CD14-positive monocyte (primary cell): Measurements from ENCODE around the gene OR52E1. TPM values are rescaled to one million over a fixed set of nuclear protein-coding genes. Genes with fewer than 3 reads are reported as not detected.

Source experiments
- DNase-seq, 3 donors: peaks; one replicate each; pipeline ENCODE4 v3.0.0-alpha.2; 2011 to 2022
- H2AFZ ChIP-seq: 2 replicates; pipeline ENCODE4 v1.6.0; 2012; ENCODE audit warnings: mild to moderate bottlenecking, low read depth, low read length, inconsistent platforms; ENCODE audit not compliant: insufficient read depth, poor library complexity, severe bottlenecking
- H3K27ac ChIP-seq, 2 donors: 1 replicate in 1 of 2; 2 replicates in 1 of 2; pipeline ENCODE4 v1.5.1; 2012 to 2013; ENCODE audit warnings: low read length in 2 of 2, control low read depth in 1 of 2, inconsistent platforms in 1 of 2, low read depth in 1 of 2, mild to moderate bottlenecking in 1 of 2
- H3K27me3 ChIP-seq, 2 donors: one replicate each; pipeline versions ENCODE4 v1.6.0 to v1.6.1; 2011 to 2013; ENCODE audit warnings: low read length in 2 of 2; ENCODE audit not compliant: control insufficient read depth in 2 of 2, insufficient read depth in 2 of 2
- H3K36me3 ChIP-seq, 2 donors: replicated peaks in 1 of 2; 1 replicate in 1 of 2; 2 replicates in 1 of 2; pipeline versions ENCODE4 v1.5.1 to v1.6.1; 2012 to 2013; ENCODE audit warnings: low read length in 2 of 2, control low read depth in 1 of 2, inconsistent platforms in 1 of 2, mild to moderate bottlenecking in 1 of 2; ENCODE audit not compliant: insufficient read depth in 2 of 2, control insufficient read depth in 1 of 2
- H3K4me1 ChIP-seq, 2 donors: 1 replicate in 1 of 2; 2 replicates in 1 of 2; pipeline versions ENCODE4 v1.5.1 to v1.6.1; 2012 to 2013; ENCODE audit warnings: low read length in 2 of 2, control low read depth in 1 of 2, inconsistent platforms in 1 of 2, mild to moderate bottlenecking in 1 of 2, moderate library complexity in 1 of 2; ENCODE audit not compliant: insufficient read depth in 2 of 2, control insufficient read depth in 1 of 2
- H3K4me2 ChIP-seq: replicated peaks from 2 replicates; pipeline ENCODE3; 2012; ENCODE audit warnings: low read length, moderate library complexity, mild to moderate bottlenecking; ENCODE audit not compliant: poor library complexity, severe bottlenecking; ENCODE audit errors: extremely low read depth
- H3K4me3 ChIP-seq, 3 experiments: fragments of 200-600 bp in 1 of 3; sonication (generic) in 1 of 3; replicated peaks in 1 of 3; 1 replicate in 2 of 3; 2 replicates in 1 of 3; pipeline ENCODE4 v1.5.1; 2011 to 2013; ENCODE audit warnings: low read length in 3 of 3, mild to moderate bottlenecking in 3 of 3, control low read depth in 2 of 3, low read depth in 2 of 3, inconsistent platforms in 1 of 3, moderate library complexity in 1 of 3
- H3K79me2 ChIP-seq: 2 replicates; pipeline ENCODE4 v1.6.0; 2012; ENCODE audit warnings: mild to moderate bottlenecking, control low read depth, inconsistent platforms, low read length, moderate library complexity; ENCODE audit not compliant: insufficient read depth
- H3K9ac ChIP-seq: 2 replicates; pipeline ENCODE4 v1.6.0; 2017; ENCODE audit warnings: low read length, mild to moderate bottlenecking; ENCODE audit not compliant: insufficient read depth, poor library complexity, severe bottlenecking
- H3K9me3 ChIP-seq, 2 donors: replicated peaks in 1 of 2; 1 replicate in 1 of 2; 2 replicates in 1 of 2; pipeline versions ENCODE4 v1.5.1 to v1.6.1; 2012 to 2013; ENCODE audit warnings: low read length in 2 of 2, control low read depth in 1 of 2; ENCODE audit not compliant: control insufficient read depth in 1 of 2, insufficient read depth in 1 of 2
- H4K20me1 ChIP-seq: 2 replicates; pipeline ENCODE4 v1.6.0; 2012; ENCODE audit warnings: mild to moderate bottlenecking, low read length, control low read depth, moderate library complexity; ENCODE audit not compliant: insufficient read depth
- H3K27ac Mint-ChIP-seq, 7 donors: one replicate each; pipeline ENCODE4 v1.8.0; 2020; ENCODE audit warnings: mild to moderate bottlenecking in 7 of 7, mixed read lengths in 7 of 7, moderate library complexity in 6 of 7, inconsistent platforms in 2 of 7
- H3K27me3 Mint-ChIP-seq, 3 donors: one replicate each; pipeline ENCODE4 v1.8.0; 2021 to 2022; ENCODE audit warnings: low read depth in 3 of 3, mild to moderate bottlenecking in 3 of 3, mixed read lengths in 3 of 3, moderate library complexity in 3 of 3, inconsistent platforms in 1 of 3
- H3K36me3 Mint-ChIP-seq, 2 donors: one replicate each; pipeline ENCODE4 v1.8.0; 2020; ENCODE audit warnings: mixed read lengths in 2 of 2, inconsistent platforms in 1 of 2, mild to moderate bottlenecking in 1 of 2
- H3K4me1 Mint-ChIP-seq: one replicate; pipeline ENCODE4 v1.8.0; 2020; ENCODE audit warnings: mild to moderate bottlenecking, mixed read lengths
- H3K4me3 Mint-ChIP-seq, 2 donors: one replicate each; pipeline ENCODE4 v1.8.0; 2020; ENCODE audit warnings: mild to moderate bottlenecking in 2 of 2, mixed read lengths in 2 of 2, moderate library complexity in 1 of 2
- H3K9me3 Mint-ChIP-seq, 7 donors: one replicate each; pipeline ENCODE4 v1.8.0; 2020 to 2022; ENCODE audit warnings: mixed read lengths in 7 of 7, mild to moderate bottlenecking in 6 of 7, moderate library complexity in 6 of 7, inconsistent platforms in 2 of 7
- WGBS: methylation state at CpG from one replicate; pipeline ENCODE4 v1.1.5; 2013; ENCODE audit warnings: missing lambda C conversion rate; ENCODE audit not compliant: insufficient coverage; 5-methylcytosine and 5-hydroxymethylcytosine counted together
- intact Hi-C, 2 donors: fragments of 100-400 bp; cut with micrococcal nuclease; formaldehyde crosslinking; loops; one replicate each; pipeline versions ENCODE4 v1.15.0 to v1.15.1; 2023
- polyA plus RNA-seq, 3 donors: library from polyadenylated mRNA; depleted of rRNA in 1 of 3; unstranded in 2 of 3; stranded (reverse) in 1 of 3; fragments of 300-500 nt in 2 of 3; fragments of >200 nt in 1 of 3; fragmentation: Illumina TruSeq in 2 of 3; gene quantifications; 1 replicate in 2 of 3; 2 replicates in 1 of 3; pipeline ENCODE4 v1.2.3, GENCODE V29; 2012 to 2021
- TF ChIP-seq, protein P1 (sequence below): fragments of 200-600 bp; IDR thresholded peaks from one replicate; pipeline ENCODE4 v1.8.0; 2022; ENCODE audit warnings: antibody characterized with exemption, mild to moderate bottlenecking

The OR52E1 gene
- polyA plus RNA-seq, 3 donors = not detected

- Histone ChIP-seq H3K27ac (no peak within 1 kb of the TSS), H3K4me2 (no peak within 1 kb of the TSS), H3K36me3 (no peaks in the 10 kb centered on the region), H3K27me3 (no peaks in the 10 kb centered on the region), H3K9me3 (no peaks in the 10 kb centered on the region), H3K79me2 (no peaks in the 10 kb centered on the region), H3K4me3 (no peak within 1 kb of the TSS), H3K4me1 (no peaks in the 10 kb centered on the region), H2AFZ (no peak within 1 kb of the TSS), H3K9ac (no peak within 1 kb of the TSS), H4K20me1 (no peaks in the 10 kb centered on the region)
- Mint-ChIP-seq H3K9me3 (peaks cover 0 to 3% (median 0%) of the 10 kb centered on the region in 7 donors), H3K27me3 (peaks cover 0 to 2% (median 0%) of the 10 kb centered on the region in 3 donors), H3K4me1 (no peaks in the 10 kb centered on the region), H3K36me3 (no peaks in the 10 kb centered on the region), H3K4me3 (no peak within 1 kb of the TSS), H3K27ac (no peak within 1 kb of the TSS)
- TF ChIP-seq, protein P1, sequence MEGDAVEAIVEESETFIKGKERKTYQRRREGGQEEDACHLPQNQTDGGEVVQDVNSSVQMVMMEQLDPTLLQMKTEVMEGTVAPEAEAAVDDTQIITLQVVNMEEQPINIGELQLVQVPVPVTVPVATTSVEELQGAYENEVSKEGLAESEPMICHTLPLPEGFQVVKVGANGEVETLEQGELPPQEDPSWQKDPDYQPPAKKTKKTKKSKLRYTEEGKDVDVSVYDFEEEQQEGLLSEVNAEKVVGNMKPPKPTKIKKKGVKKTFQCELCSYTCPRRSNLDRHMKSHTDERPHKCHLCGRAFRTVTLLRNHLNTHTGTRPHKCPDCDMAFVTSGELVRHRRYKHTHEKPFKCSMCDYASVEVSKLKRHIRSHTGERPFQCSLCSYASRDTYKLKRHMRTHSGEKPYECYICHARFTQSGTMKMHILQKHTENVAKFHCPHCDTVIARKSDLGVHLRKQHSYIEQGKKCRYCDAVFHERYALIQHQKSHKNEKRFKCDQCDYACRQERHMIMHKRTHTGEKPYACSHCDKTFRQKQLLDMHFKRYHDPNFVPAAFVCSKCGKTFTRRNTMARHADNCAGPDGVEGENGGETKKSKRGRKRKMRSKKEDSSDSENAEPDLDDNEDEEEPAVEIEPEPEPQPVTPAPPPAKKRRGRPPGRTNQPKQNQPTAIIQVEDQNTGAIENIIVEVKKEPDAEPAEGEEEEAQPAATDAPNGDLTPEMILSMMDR = no peak
- WGBS = 100% methylated on average over 1 of the region's 3 CpGs
- no peak for DNase-seq
- intact Hi-C loops = no loop called here
Measured at GRCh38 chr11:5059391-5059790, 10.0 kb upstream of the OR52E1 start, which contains the start of gene OR52E2. OR52E2 (minus strand) TSS chr11:5059627; CDS start chr11:5059627, 0 bp downstream.

DNA sequence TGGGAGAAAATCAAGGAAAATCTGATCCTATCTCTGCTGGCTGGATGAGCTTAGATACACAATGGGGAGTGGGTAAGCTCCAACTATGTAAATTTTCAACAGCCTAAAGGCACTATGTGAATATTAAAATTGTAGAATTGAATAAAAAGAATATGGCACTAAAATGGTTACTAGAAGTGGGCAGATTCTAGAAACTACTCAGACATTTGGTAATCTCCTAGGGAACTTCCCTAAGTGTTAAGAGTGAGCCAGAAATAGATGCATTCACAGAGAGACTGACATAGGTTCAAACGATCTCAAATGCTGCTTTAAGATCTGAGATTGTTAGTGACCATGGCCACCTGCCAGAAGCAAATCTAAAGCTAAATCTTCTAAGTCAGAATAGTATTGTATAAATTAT is 4.3 kb upstream of the OR52E1 start:
- Histone ChIP-seq H3K27me3 (no peaks in the 10 kb centered on the region), H3K9me3 (no peaks in the 10 kb centered on the region), H4K20me1 (no peaks in the 10 kb centered on the region), H3K27ac (no peak overlapping the region), H3K79me2 (no peaks in the 10 kb centered on the region), H3K4me1 (no peaks in the 10 kb centered on the region), H3K4me2 (no peak overlapping the region), H3K9ac (no peak overlapping the region), H2AFZ (no peak overlapping the region), H3K4me3 (no peak overlapping the region), H3K36me3 (no peaks in the 10 kb centered on the region)
- TF ChIP-seq, protein P1 = no peak
- H3K27ac Mint-ChIP-seq = no peak overlapping the region
- H3K27me3 Mint-ChIP-seq = peaks cover 0 to 2% (median 0%) of the 10 kb centered on the region in 3 donors
- no peaks in the 10 kb centered on the region for H3K4me1 Mint-ChIP-seq
- no CpG with 5 or more reads among the region's 1 CpG for WGBS
- no peaks in the 10 kb centered on the region for H3K36me3 Mint-ChIP-seq
- intact Hi-C loops = loop anchor here in 1 of 2 donors (5.0 kb wide), 1 partner anchor 282 kb away; no protein-coding TSS in a partner anchor
- no peaks in the 10 kb centered on the region for H3K9me3 Mint-ChIP-seq
- DNase-seq = no peak
- H3K4me3 Mint-ChIP-seq = no peak overlapping the region
